HEK293 (cell line): ENCODE data around the gene RRAS.

Experiments used
- BCL6B ChIP-seq: fragments of 450-650 bp; formaldehyde crosslinking; IDR thresholded peaks from 2 replicates; pipeline ENCODE4 v1.5.1; 2017; ENCODE audit warnings: missing biosample characterization, missing genetic modification characterization
- EGR2 ChIP-seq: fragments of 450-650 bp; formaldehyde crosslinking; IDR thresholded peaks from 2 replicates; pipeline ENCODE4 v1.5.1; 2016; ENCODE audit warnings: low read depth, missing biosample characterization, missing genetic modification characterization
- KLF1 ChIP-seq: fragments of 450-650 bp; formaldehyde crosslinking; IDR thresholded peaks from 2 replicates; pipeline ENCODE4 v1.5.1; 2016; ENCODE audit warnings: missing biosample characterization, missing genetic modification characterization
- KLF10 ChIP-seq: fragments of 450-650 bp; IDR thresholded peaks from 2 replicates; pipeline ENCODE4 v1.5.1; 2018; ENCODE audit warnings: missing biosample characterization, mild to moderate bottlenecking, missing genetic modification characterization
- KLF8 ChIP-seq: fragments of 450-650 bp; formaldehyde crosslinking; IDR thresholded peaks from 2 replicates; pipeline ENCODE4 v1.5.1; 2016; ENCODE audit warnings: missing biosample characterization, missing genetic modification characterization
- MYNN ChIP-seq: fragments of 450-650 bp; formaldehyde crosslinking; IDR thresholded peaks from 2 replicates; pipeline ENCODE4 v1.5.1; 2016; ENCODE audit warnings: missing biosample characterization, missing genetic modification characterization, borderline replicate concordance
- SCRT2 ChIP-seq: fragments of 450-650 bp; formaldehyde crosslinking; IDR thresholded peaks from 2 replicates; pipeline ENCODE4 v1.5.1; 2016; ENCODE audit warnings: missing biosample characterization, missing genetic modification characterization
- SP7 ChIP-seq: fragments of 450-650 bp; formaldehyde crosslinking; IDR thresholded peaks from 2 replicates; pipeline ENCODE4 v1.5.1; 2016; ENCODE audit warnings: missing biosample characterization, missing genetic modification characterization
- TSHZ1 ChIP-seq: fragments of 450-650 bp; formaldehyde crosslinking; IDR thresholded peaks from 2 replicates; pipeline ENCODE4 v1.5.1; 2016; ENCODE audit warnings: missing biosample characterization, missing genetic modification characterization, borderline replicate concordance
- ZBTB44 ChIP-seq: fragments of 450-650 bp; IDR thresholded peaks from 2 replicates; pipeline ENCODE4 v1.5.1; 2018; ENCODE audit warnings: missing biosample characterization, mild to moderate bottlenecking, missing genetic modification characterization
- ZFP37 ChIP-seq: fragments of 450-650 bp; formaldehyde crosslinking; IDR thresholded peaks from 2 replicates; pipeline ENCODE4 v1.5.1; 2016; ENCODE audit warnings: missing biosample characterization, missing genetic modification characterization
- ZNF121 ChIP-seq: fragments of 450-650 bp; formaldehyde crosslinking; IDR thresholded peaks from 2 replicates; pipeline ENCODE4 v1.5.1; 2016; ENCODE audit warnings: missing biosample characterization, missing genetic modification characterization
- ZNF138 ChIP-seq: fragments of 450-650 bp; formaldehyde crosslinking; IDR thresholded peaks from 2 replicates; pipeline ENCODE4 v1.5.1; 2016; ENCODE audit warnings: missing biosample characterization, missing genetic modification characterization, borderline replicate concordance
- ZNF184 ChIP-seq: fragments of 450-650 bp; IDR thresholded peaks from 2 replicates; pipeline ENCODE4 v1.5.1; 2018; ENCODE audit warnings: missing biosample characterization, mild to moderate bottlenecking, missing genetic modification characterization
- ZNF202 ChIP-seq: fragments of 450-650 bp; formaldehyde crosslinking; IDR thresholded peaks from 2 replicates; pipeline ENCODE4 v1.5.1; 2016; ENCODE audit warnings: missing biosample characterization, missing genetic modification characterization, borderline replicate concordance
- ZNF214 ChIP-seq: fragments of 450-650 bp; formaldehyde crosslinking; IDR thresholded peaks from 2 replicates; pipeline ENCODE4 v1.5.1; 2017; ENCODE audit warnings: missing biosample characterization, mild to moderate bottlenecking, missing genetic modification characterization, borderline replicate concordance
- ZNF221 ChIP-seq: fragments of 450-650 bp; formaldehyde crosslinking; IDR thresholded peaks from 2 replicates; pipeline ENCODE4 v1.5.1; 2017; ENCODE audit warnings: missing biosample characterization, missing genetic modification characterization, borderline replicate concordance
- ZNF223 ChIP-seq: fragments of 450-650 bp; formaldehyde crosslinking; IDR thresholded peaks from 2 replicates; pipeline ENCODE4 v1.5.1; 2016; ENCODE audit warnings: missing biosample characterization, missing genetic modification characterization
- ZNF274 ChIP-seq, 2 experiments: fragments of 200-500 bp in 1 of 2; fragments of 450-650 bp in 1 of 2; sonication (Bioruptor generic) in 1 of 2; formaldehyde crosslinking in 1 of 2; IDR thresholded peaks; 2 replicates each; pipeline versions ENCODE4 v1.5.1 to v1.6.1; 2014 to 2016; ENCODE audit warnings: borderline replicate concordance in 1 of 2, inconsistent platforms in 1 of 2, low read length in 1 of 2, missing biosample characterization in 1 of 2, missing genetic modification characterization in 1 of 2
- ZNF394 ChIP-seq: fragments of 450-650 bp; formaldehyde crosslinking; IDR thresholded peaks from 2 replicates; pipeline ENCODE4 v1.5.1; 2016; ENCODE audit warnings: missing biosample characterization, missing genetic modification characterization, mild to moderate bottlenecking, moderate library complexity, borderline replicate concordance
- ZNF433 ChIP-seq: fragments of 450-650 bp; formaldehyde crosslinking; IDR thresholded peaks from 2 replicates; pipeline ENCODE4 v1.5.1; 2016; ENCODE audit warnings: missing biosample characterization, missing genetic modification characterization, low read depth
- ZNF510 ChIP-seq: fragments of 450-650 bp; formaldehyde crosslinking; IDR thresholded peaks from 2 replicates; pipeline ENCODE4 v1.5.1; 2018; ENCODE audit warnings: mild to moderate bottlenecking, missing genetic modification characterization, missing biosample characterization; ENCODE audit not compliant: insufficient replicate concordance
- ZNF623 ChIP-seq: fragments of 450-650 bp; formaldehyde crosslinking; IDR thresholded peaks from 2 replicates; pipeline ENCODE4 v1.5.1; 2016; ENCODE audit warnings: missing biosample characterization, missing genetic modification characterization
- ZNF624 ChIP-seq: fragments of 450-650 bp; formaldehyde crosslinking; IDR thresholded peaks from 2 replicates; pipeline ENCODE4 v1.5.1; 2017; ENCODE audit warnings: missing biosample characterization, missing genetic modification characterization
- ZNF626 ChIP-seq: fragments of 450-650 bp; sonication (Bioruptor Pico); formaldehyde crosslinking; IDR thresholded peaks from 2 replicates; pipeline ENCODE4 v1.5.1; 2018; ENCODE audit warnings: missing biosample characterization, missing genetic modification characterization, inconsistent platforms
- ZNF654 ChIP-seq: fragments of 450-650 bp; formaldehyde crosslinking; IDR thresholded peaks from 2 replicates; pipeline ENCODE4 v1.5.1; 2016; ENCODE audit warnings: low read depth, missing biosample characterization, missing genetic modification characterization
- ZNF747 ChIP-seq: fragments of 450-650 bp; formaldehyde crosslinking; IDR thresholded peaks from 2 replicates; pipeline ENCODE4 v1.5.1; 2016; ENCODE audit warnings: missing biosample characterization, missing genetic modification characterization
- ZNF768 ChIP-seq: fragments of 450-650 bp; formaldehyde crosslinking; IDR thresholded peaks from 2 replicates; pipeline ENCODE4 v1.5.1; 2018; ENCODE audit warnings: missing biosample characterization, mild to moderate bottlenecking, missing genetic modification characterization
- ZNF777 ChIP-seq: fragments of 450-650 bp; formaldehyde crosslinking; IDR thresholded peaks from 2 replicates; pipeline ENCODE4 v1.5.1; 2017; ENCODE audit warnings: missing biosample characterization, missing genetic modification characterization, borderline replicate concordance
- ZNF792 ChIP-seq: fragments of 450-650 bp; formaldehyde crosslinking; IDR thresholded peaks from 2 replicates; pipeline ENCODE4 v1.5.1; 2016; ENCODE audit warnings: missing biosample characterization, missing genetic modification characterization
- TF ChIP-seq, protein P1 (sequence below): fragments of 450-650 bp; formaldehyde crosslinking; IDR thresholded peaks from 2 replicates; pipeline ENCODE4 v1.5.1; 2016; ENCODE audit warnings: missing biosample characterization, missing genetic modification characterization

RRAS gene

GRCh38 chr19:49593233-49594113, 46.5 kb downstream of the RRAS start (continued):
- no peak for TF ChIP-seq ZNF121
- TF ChIP-seq ZNF510 (tag by site-specific recombination) = no peak
- TF ChIP-seq ZNF777 (tag by site-specific recombination) = no peak
- no peak for TF ChIP-seq ZNF184 (tag by site-specific recombination)
- no peak for TF ChIP-seq ZNF221
- no peak for TF ChIP-seq SP7
- TF ChIP-seq ZNF654 (tag by site-specific recombination) = no peak
- no peak for TF ChIP-seq TSHZ1 (tag by site-specific recombination)
- TF ChIP-seq KLF10 (tag by site-specific recombination) = peak; percentile 52; the same call in 1 of the 2 replicates
- TF ChIP-seq ZNF274 (IDR thresholded peaks at IDR 0.05; ENCODE audit: low read length) = no peak
- TF ChIP-seq ZNF274 (tag by site-specific recombination; IDR thresholded peaks at IDR 0.05; ENCODE audit: borderline replicate concordance) = no peak
- no peak for TF ChIP-seq ZNF394
- peak; percentile 28; the same call in 1 of the 2 replicates for TF ChIP-seq KLF1 (tag by site-specific recombination)
- TF ChIP-seq ZNF626 (tag by site-specific recombination) = no peak
- no peak for TF ChIP-seq ZBTB44 (tag by site-specific recombination)
- TF ChIP-seq ZNF624 = no peak
- peak; percentile 67; the same call in 1 of the 2 replicates for TF ChIP-seq KLF8
- no peak for TF ChIP-seq ZNF202 (tag by site-specific recombination)
- TF ChIP-seq ZNF747 (tag by site-specific recombination) = no peak
- no peak for TF ChIP-seq SCRT2 (tag by site-specific recombination)
- TF ChIP-seq, protein P1, sequence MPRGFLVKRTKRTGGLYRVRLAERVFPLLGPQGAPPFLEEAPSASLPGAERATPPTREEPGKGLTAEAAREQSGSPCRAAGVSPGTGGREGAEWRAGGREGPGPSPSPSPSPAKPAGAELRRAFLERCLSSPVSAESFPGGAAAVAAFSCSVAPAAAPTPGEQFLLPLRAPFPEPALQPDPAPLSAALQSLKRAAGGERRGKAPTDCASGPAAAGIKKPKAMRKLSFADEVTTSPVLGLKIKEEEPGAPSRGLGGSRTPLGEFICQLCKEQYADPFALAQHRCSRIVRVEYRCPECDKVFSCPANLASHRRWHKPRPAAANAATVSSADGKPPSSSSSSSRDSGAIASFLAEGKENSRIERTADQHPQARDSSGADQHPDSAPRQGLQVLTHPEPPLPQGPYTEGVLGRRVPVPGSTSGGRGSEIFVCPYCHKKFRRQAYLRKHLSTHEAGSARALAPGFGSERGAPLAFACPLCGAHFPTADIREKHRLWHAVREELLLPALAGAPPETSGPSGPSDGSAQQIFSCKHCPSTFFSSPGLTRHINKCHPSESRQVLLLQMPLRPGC (tag by site-specific recombination) = no peak
- TF ChIP-seq EGR2 (tag by site-specific recombination) = peak; percentile 46; the same call in 1 of the 2 replicates
- TF ChIP-seq ZNF223 = no peak
- no peak for TF ChIP-seq MYNN (tag by site-specific recombination)
- TF ChIP-seq ZNF138 (tag by site-specific recombination) = no peak
- TF ChIP-seq ZNF433 (tag by site-specific recombination) = no peak
- TF ChIP-seq ZNF623 (tag by site-specific recombination) = no peak
- TF ChIP-seq ZFP37 = 0 out of 2 replicates have a peak, but pooled peaks have one; percentile 22
- TF ChIP-seq ZNF768 (tag by site-specific recombination) = no peak
- no peak for TF ChIP-seq ZNF214
- TF ChIP-seq BCL6B (tag by site-specific recombination) = no peak
- no peak for TF ChIP-seq ZNF792 (tag by site-specific recombination)
